Gastrocnemius medialis (tissue), 4 donors: ENCODE data around the gene TPRG1L.

ENCODE experiments used
- POLR2A ChIP-seq, 2 donors: fragments of 450-650 bp; IDR thresholded peaks; one replicate each; pipeline ENCODE4 v1.6.1; 2017; ENCODE audit warnings: antibody characterized with exemption in 2 of 2, mild to moderate bottlenecking in 2 of 2, moderate library complexity in 2 of 2
- TF ChIP-seq, protein P1 (sequence below), 5 experiments: fragments of 450-650 bp in 3 of 5; fragments of 200-600 bp in 2 of 5; sonication (generic) in 2 of 5; IDR thresholded peaks in 4 of 5; conservative IDR thresholded peaks in 1 of 5; 1 replicate in 4 of 5; 2 replicates in 1 of 5; pipeline ENCODE4 v1.5.1; 2016 to 2019; ENCODE audit warnings: antibody characterized with exemption in 5 of 5, mild to moderate bottlenecking in 3 of 5, moderate library complexity in 3 of 5

DNA sequence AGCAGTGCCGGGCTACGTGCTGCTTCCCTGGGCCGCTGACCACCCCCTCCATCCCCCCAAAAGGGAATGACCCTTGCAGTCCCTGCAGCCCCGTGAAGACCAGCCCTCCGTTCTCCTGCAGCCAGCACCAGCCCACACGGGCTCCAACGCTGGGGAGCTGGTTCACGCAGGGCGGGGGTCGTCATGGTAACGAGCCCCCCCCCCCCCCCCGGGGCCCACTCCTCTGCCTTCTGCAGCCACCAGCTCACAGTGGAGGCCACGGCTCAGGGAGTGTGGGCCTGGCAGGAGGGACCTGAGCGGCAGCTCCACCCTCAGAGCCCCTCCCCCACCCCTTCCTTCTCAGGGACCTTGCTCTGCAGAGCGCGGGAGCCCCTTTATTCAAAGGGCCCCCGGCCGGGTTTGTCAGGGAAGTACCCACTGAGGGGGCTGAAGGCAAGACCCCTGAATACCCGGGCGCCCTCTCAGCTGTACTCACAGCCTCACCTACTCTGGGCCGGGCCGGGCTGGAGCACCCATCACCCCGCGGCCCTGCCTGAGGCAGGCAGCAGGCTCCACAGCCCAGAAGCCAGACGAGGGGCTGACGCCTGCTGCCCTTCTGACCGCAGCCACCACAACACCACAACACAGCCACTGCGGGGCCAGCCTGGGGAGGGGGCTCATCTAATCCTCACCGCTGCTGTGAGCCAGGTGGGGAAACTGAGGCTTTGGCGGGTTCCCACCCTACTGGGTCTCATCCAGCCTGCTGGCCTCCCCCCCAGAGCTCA is 26.1 kb upstream of the TPRG1L start:
- TF ChIP-seq, protein P1, sequence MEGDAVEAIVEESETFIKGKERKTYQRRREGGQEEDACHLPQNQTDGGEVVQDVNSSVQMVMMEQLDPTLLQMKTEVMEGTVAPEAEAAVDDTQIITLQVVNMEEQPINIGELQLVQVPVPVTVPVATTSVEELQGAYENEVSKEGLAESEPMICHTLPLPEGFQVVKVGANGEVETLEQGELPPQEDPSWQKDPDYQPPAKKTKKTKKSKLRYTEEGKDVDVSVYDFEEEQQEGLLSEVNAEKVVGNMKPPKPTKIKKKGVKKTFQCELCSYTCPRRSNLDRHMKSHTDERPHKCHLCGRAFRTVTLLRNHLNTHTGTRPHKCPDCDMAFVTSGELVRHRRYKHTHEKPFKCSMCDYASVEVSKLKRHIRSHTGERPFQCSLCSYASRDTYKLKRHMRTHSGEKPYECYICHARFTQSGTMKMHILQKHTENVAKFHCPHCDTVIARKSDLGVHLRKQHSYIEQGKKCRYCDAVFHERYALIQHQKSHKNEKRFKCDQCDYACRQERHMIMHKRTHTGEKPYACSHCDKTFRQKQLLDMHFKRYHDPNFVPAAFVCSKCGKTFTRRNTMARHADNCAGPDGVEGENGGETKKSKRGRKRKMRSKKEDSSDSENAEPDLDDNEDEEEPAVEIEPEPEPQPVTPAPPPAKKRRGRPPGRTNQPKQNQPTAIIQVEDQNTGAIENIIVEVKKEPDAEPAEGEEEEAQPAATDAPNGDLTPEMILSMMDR (IDR thresholded peaks at IDR 0.05 in 4 of 5, conservative IDR thresholded peaks at IDR 0.05 in 1 of 5) = no peak
- no peak for TF ChIP-seq POLR2A (IDR thresholded peaks at IDR 0.05)
